Mammary microvascular endothelial cell (primary cell): ENCODE results near the gene ZNF431. TPM values are rescaled to one million over a fixed set of nuclear protein-coding genes. Genes with fewer than 3 reads are reported as not detected.

Source experiments
- total RNA-seq: library from RNA; depleted of rRNA; stranded (reverse); fragments of >200 nt; gene quantifications from 2 replicates; pipeline ENCODE4 v1.2.3, GENCODE V29; 2015

ZNF431 gene
- total RNA-seq, result 3.1 and 3.7 TPM in 2 replicates

DNA sequence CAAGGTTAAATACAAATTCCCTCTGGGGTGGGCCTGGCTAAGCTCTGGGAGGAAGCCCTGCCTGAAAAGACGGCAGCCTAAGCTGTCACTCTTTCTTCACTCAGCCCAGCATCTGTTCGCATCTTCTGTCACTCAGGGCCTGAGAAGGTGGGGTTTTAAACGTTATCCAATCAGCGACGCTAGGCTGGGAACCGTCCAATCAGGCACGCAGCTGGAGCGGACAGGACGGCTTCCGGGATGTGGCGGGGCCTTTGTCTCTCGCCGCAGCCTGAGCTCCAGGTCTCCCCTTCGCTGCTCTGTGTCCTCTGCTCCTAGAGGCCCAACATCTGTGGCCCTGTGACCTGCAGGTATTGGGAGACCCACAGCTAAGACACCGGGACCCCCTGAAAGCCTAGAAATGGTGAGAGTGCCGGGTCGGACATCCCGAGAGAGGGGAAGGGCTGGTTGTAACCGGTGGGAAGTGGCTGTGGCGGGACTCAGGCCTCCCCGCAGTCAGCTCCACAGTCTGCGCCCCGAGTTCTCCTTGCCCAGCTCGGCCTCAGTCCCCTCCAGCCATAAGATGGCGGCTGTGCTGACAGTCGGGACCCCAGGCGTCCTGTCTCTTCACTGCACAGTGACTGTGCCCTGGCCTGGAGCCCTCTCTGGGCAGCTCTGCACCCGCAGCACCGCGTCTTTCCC lies at the start of gene ZNF431:
Gene ZNF431 (plus strand): TSS at position 254 of the 678 bp plus-strand sequence. CDS start 144 bp downstream, at position 398.

Other genes with a start within 250 kb of the ZNF431 start
- gene ZNF85, start 218.8 kb upstream of the ZNF431 start, total RNA-seq, result 8.8 and 13.4 TPM in 2 replicates
- 6.9 and 9.2 TPM in 2 replicates for gene ZNF430, start 121.4 kb upstream of the ZNF431 start, total RNA-seq
- gene ZNF714, start 59.8 kb upstream of the ZNF431 start, total RNA-seq, result 2.3 and 7.1 TPM in 2 replicates
- 1.4 and 6.5 TPM in 2 replicates for gene ZNF708, start 187.4 kb downstream of the ZNF431 start, total RNA-seq
- gene ZNF738, start 217.0 kb downstream of the ZNF431 start, total RNA-seq, result 3.3 and 6.7 TPM in 2 replicates